T-cell (primary cell): ENCODE data around the gene MAGEB10. TPM values are rescaled to one million over a fixed set of nuclear protein-coding genes. Genes with fewer than 3 reads are reported as not detected.

Experiments used
- ATAC-seq, 4 experiments: fragments of 200-7000 bp in 3 of 4; fragments of 150-1000 bp in 1 of 4; cut with Tn5 transposase; replicated peaks in 1 of 4; 1 replicate in 3 of 4; 2 replicates in 1 of 4; pipeline ENCODE4 v1.10.0; 2021; ENCODE audit warnings: moderate library complexity in 3 of 4, mild to moderate bottlenecking in 2 of 4, moderate number of reproducible peaks in 1 of 4
- CTCF ChIA-PET, 2 donors: fragments of 300-600 bp; sonication (Branson Sonifier 250); formaldehyde crosslinking; loops; one replicate each; lab custom pipeline; 2022; ENCODE audit warnings: antibody characterized with exemption in 2 of 2; lab: Charles Lee
- POLR2A ChIA-PET, 2 donors: fragments of 300-600 bp; sonication (Branson Sonifier 250); formaldehyde crosslinking; loops; one replicate each; lab custom pipeline; 2022; ENCODE audit warnings: antibody characterized with exemption in 2 of 2; lab: Charles Lee
- DNase-seq, 35 experiments: peaks; one replicate each; pipeline versions ENCODE4 v3.0.0 to v3.0.0-alpha.2; 2013 to 2023
- H3K27ac ChIP-seq: one replicate; pipeline ENCODE4 v1.5.1; 2013; ENCODE audit warnings: low read length
- H3K27me3 ChIP-seq, 2 experiments: replicated peaks in 1 of 2; 1 replicate in 1 of 2; 2 replicates in 1 of 2; pipeline versions ENCODE4 v1.6.1 to v1.7.0; 2013; ENCODE audit warnings: low read length in 1 of 2, mixed read lengths in 1 of 2; ENCODE audit not compliant: control insufficient read depth in 2 of 2, insufficient read depth in 2 of 2; ENCODE audit errors: extremely low read depth in 1 of 2
- H3K36me3 ChIP-seq, 2 donors: 1 replicate in 1 of 2; 2 replicates in 1 of 2; pipeline versions ENCODE4 v1.6.1 to v1.7.0; 2013; ENCODE audit warnings: low read length in 1 of 2; ENCODE audit not compliant: control insufficient read depth in 2 of 2, insufficient read depth in 1 of 2; ENCODE audit errors: extremely low read depth in 1 of 2
- H3K4me1 ChIP-seq, 2 experiments: 1 replicate in 1 of 2; 2 replicates in 1 of 2; pipeline versions ENCODE4 v1.6.1 to v1.7.0; 2013; ENCODE audit warnings: low read length in 2 of 2, mixed read lengths in 1 of 2; ENCODE audit not compliant: insufficient read depth in 2 of 2, control insufficient read depth in 1 of 2; ENCODE audit errors: extremely low read depth in 1 of 2
- H3K4me3 ChIP-seq, 2 donors: 1 replicate in 1 of 2; 2 replicates in 1 of 2; pipeline versions ENCODE4 v1.5.1 to v1.7.0; 2013; ENCODE audit warnings: mild to moderate bottlenecking in 2 of 2, low read length in 1 of 2, moderate library complexity in 1 of 2; ENCODE audit not compliant: control insufficient read depth in 1 of 2; ENCODE audit errors: extremely low read depth in 1 of 2
- H3K9me3 ChIP-seq: 2 replicates; pipeline ENCODE4 v1.7.0; 2013
- H3K27ac Mint-ChIP-seq, 2 donors: one replicate each; pipeline ENCODE4 v1.8.0; 2020 to 2021; ENCODE audit warnings: mild to moderate bottlenecking in 2 of 2, mixed read lengths in 2 of 2
- H3K27me3 Mint-ChIP-seq, 2 donors: one replicate each; pipeline ENCODE4 v1.8.0; 2021 to 2022; ENCODE audit warnings: mixed read lengths in 2 of 2
- H3K36me3 Mint-ChIP-seq: one replicate; pipeline ENCODE4 v1.8.0; 2021; ENCODE audit warnings: mixed read lengths
- H3K4me1 Mint-ChIP-seq, 3 donors: one replicate each; pipeline ENCODE4 v1.8.0; 2020 to 2022; ENCODE audit warnings: mixed read lengths in 3 of 3, mild to moderate bottlenecking in 1 of 3
- H3K4me3 Mint-ChIP-seq, 3 donors: one replicate each; pipeline ENCODE4 v1.8.0; 2020 to 2022; ENCODE audit warnings: mild to moderate bottlenecking in 3 of 3, mixed read lengths in 3 of 3, moderate library complexity in 3 of 3
- H3K9me3 Mint-ChIP-seq, 3 donors: one replicate each; pipeline ENCODE4 v1.8.0; 2020 to 2022; ENCODE audit warnings: mixed read lengths in 3 of 3
- WGBS: methylation state at CpG from one replicate; pipeline ENCODE4 v1.1.5; 2013; ENCODE audit warnings: missing lambda C conversion rate; ENCODE audit not compliant: insufficient coverage; 5-methylcytosine and 5-hydroxymethylcytosine counted together
- total RNA-seq, 35 experiments: library from RNA in 6 of 35; stranded (reverse) in 6 of 35; fragments of 120-200 nt in 1 of 35; gene quantifications; one replicate each; pipeline versions ENCODE4 v1.2.1 to v1.2.4 and lab custom pipeline; 2013 to 2026

The MAGEB10 gene
- total RNA-seq, 5 donors from 2014 or later (not counting 1 experiment from before 2014, with no cell fraction given), result not detected

DNA sequence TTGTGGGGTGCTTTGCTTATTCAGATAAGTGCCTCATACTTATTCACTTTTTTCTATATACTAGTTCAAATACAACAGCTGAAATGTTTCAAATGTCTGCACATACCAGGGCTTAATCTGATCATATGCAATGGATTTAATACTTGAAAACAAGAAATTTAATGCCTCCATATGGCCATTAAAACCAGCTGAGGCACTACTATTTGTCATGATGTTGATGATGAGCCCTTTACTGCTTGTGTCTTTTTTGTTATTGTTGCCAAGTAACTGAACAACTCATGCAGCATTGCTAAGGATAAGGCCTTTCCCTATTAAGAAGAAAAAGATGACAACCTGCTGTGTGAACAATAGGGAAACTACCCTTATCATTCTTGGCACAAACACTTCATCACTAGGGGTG lies 52.5 kb downstream of the MAGEB10 start:
- POLR2A ChIA-PET, result no interaction called here
- Mint-ChIP-seq H3K4me1 (no peaks in the 10 kb centered on the region), H3K27me3 (no peaks in the 10 kb centered on the region), H3K4me3 (no peak overlapping the region), H3K36me3 (no peaks in the 10 kb centered on the region), H3K9me3 (peaks cover 0 to 11% (median 3%) of the 10 kb centered on the region in 3 donors), H3K27ac (no peak overlapping the region)
- Histone ChIP-seq H3K4me1 (no peaks in the 10 kb centered on the region), H3K27ac (no peak overlapping the region), H3K27me3 (no peaks in the 10 kb centered on the region), H3K36me3 (no peaks in the 10 kb centered on the region), H3K9me3 (no peaks in the 10 kb centered on the region), H3K4me3 (no peak overlapping the region)
- ATAC-seq, result no peak
- DNase-seq, result no peak
- CTCF ChIA-PET, result interaction anchor here in 1 of 2 donors (1.0 kb wide), 1 partner anchor 1442 kb away, joined by 3 read pairs; no protein-coding TSS in a partner anchor

DNA sequence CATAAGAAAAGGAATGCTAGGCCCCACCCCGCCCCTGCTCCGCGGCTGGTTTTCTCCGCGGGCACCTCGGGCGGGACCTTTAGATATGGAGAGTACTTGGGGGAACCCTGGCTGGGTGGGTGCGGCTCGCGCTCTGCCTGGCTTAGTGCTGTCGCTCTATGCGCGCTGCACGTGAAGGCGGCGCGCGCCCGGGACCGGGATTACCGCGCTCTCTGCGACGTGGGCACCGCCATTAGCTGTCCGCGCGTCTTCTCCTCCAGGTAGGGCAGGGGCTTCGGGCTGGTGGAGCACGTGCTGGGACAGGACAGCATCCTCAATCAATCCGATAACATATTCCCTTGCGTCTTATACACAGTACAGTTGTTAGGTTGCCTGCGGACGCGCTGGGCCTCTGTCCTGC lies 56.0 kb downstream of the MAGEB10 start:
- ATAC-seq (no peak), DNase-seq (no peak)
- Mint-ChIP-seq H3K4me3 (no peak overlapping the region), H3K27me3 (no peaks in the 10 kb centered on the region), H3K27ac (no peak overlapping the region), H3K4me1 (no peaks in the 10 kb centered on the region), H3K9me3 (peaks cover 0 to 11% (median 3%) of the 10 kb centered on the region in 3 donors), H3K36me3 (no peaks in the 10 kb centered on the region)
- Histone ChIP-seq H3K4me3 (no peak overlapping the region), H3K4me1 (no peaks in the 10 kb centered on the region), H3K27me3 (no peaks in the 10 kb centered on the region), H3K9me3 (no peaks in the 10 kb centered on the region), H3K36me3 (no peaks in the 10 kb centered on the region), H3K27ac (no peak overlapping the region)
- CTCF ChIA-PET, result no interaction called here
- 68% methylated on average over 27 of the region's 35 CpGs for WGBS
- POLR2A ChIA-PET, result no interaction called here

Other genes with a start within 250 kb of the MAGEB10 start
- not detected for gene DCAF8L2, start 217.6 kb upstream of the MAGEB10 start, total RNA-seq
- gene DCAF8L1, start 173.5 kb downstream of the MAGEB10 start, total RNA-seq, result not detected